CD4-positive, alpha-beta T cell treated with Interleukin-4 for 1 hour (primary cell): ENCODE measurements around the gene EBPL.
A peak's percentile ranks its signal among the peaks of the same experiment; 100 is the strongest.

ENCODE experiments used
- DNase-seq, 2 donors: peaks; one replicate each; pipeline ENCODE4 v3.0.0-alpha.2; 2020 to 2022

The EBPL gene

GRCh38 chr13:49670828-49671227, 20.5 kb downstream of the EBPL start:
- DNase-seq: no peak

GRCh38 chr13:49669735-49670309, 21.5 kb downstream of the EBPL start:
- peak; percentile 25 to 33 for DNase-seq

- no peak for DNase-seq
These were observed 23.5 kb downstream of the EBPL start for GRCh38 chr13:49667773-49668172.

GRCh38 chr13:49664606-49665005, 26.7 kb downstream of the EBPL start:
- no peak for DNase-seq

GRCh38 chr13:49657241-49657641, 34.0 kb downstream of the EBPL start:
- DNase-seq: no peak

- DNase-seq: no peak
These were observed 35.4 kb downstream of the EBPL start for GRCh38 chr13:49655906-49656305.

GRCh38 chr13:49654011-49654410, 37.3 kb downstream of the EBPL start:
- DNase-seq: no peak

GRCh38 chr13:49653478-49653877, 37.8 kb downstream of the EBPL start:
- DNase-seq: no peak

GRCh38 chr13:49652355-49653305, 38.7 kb downstream of the EBPL start:
- DNase-seq: peak in 1 of 2 donors; percentile 31

- DNase-seq: no peak
These were observed 39.5 kb downstream of the EBPL start for GRCh38 chr13:49651570-49652354.

GRCh38 chr13:49649963-49650312, 41.3 kb downstream of the EBPL start:
- no peak for DNase-seq

GRCh38 chr13:49649244-49649962, 41.9 kb downstream of the EBPL start:
- DNase-seq: no peak

- DNase-seq: no peak
These were observed 44.6 kb downstream of the EBPL start for GRCh38 chr13:49646688-49647087.

GRCh38 chr13:49645451-49645850, 45.8 kb downstream of the EBPL start:
- DNase-seq: no peak

GRCh38 chr13:49643035-49643646, 48.1 kb downstream of the EBPL start:
- DNase-seq: no peak

- peak in 1 of 2 donors; percentile 72 for DNase-seq
These were observed 49.4 kb downstream of the EBPL start for GRCh38 chr13:49641801-49642291.

GRCh38 chr13:49638744-49639072, 52.6 kb downstream of the EBPL start:
- no peak for DNase-seq

GRCh38 chr13:49638030-49638743, 53.1 kb downstream of the EBPL start:
- no peak for DNase-seq

GRCh38 chr13:49636705-49637104, 54.6 kb downstream of the EBPL start:
- DNase-seq: no peak

GRCh38 chr13:49635599-49636433, 55.5 kb downstream of the EBPL start:
- DNase-seq: peak; percentile 42 to 68

GRCh38 chr13:49633710-49634109, 57.6 kb downstream of the EBPL start:
- no peak for DNase-seq
